Activated naive CD4-positive, alpha-beta T cell treated with Interleukin-2 at 50 U/mL for 16 hours (primary cell): Measurements from ENCODE around the gene ENTPD7.
A peak's percentile ranks its signal among the peaks of the same experiment; 100 is the strongest.
"Not testable (repeated sequence)": the region's sequence is repeated elsewhere in the genome, so short reads cannot be mapped to it uniquely, and the experiment has no call there.

Experiments used
- DNase-seq: peaks from one replicate; pipeline ENCODE4 v3.0.0-alpha.2; 2020

The ENTPD7 gene

GRCh38 chr10:99659031-99659867 is at the start of gene ENTPD7:
ENTPD7 (plus strand) TSS chr10:99659509; CDS start chr10:99659957, 448 bp downstream.
- DNase-seq = peak; percentile 94

DNA sequence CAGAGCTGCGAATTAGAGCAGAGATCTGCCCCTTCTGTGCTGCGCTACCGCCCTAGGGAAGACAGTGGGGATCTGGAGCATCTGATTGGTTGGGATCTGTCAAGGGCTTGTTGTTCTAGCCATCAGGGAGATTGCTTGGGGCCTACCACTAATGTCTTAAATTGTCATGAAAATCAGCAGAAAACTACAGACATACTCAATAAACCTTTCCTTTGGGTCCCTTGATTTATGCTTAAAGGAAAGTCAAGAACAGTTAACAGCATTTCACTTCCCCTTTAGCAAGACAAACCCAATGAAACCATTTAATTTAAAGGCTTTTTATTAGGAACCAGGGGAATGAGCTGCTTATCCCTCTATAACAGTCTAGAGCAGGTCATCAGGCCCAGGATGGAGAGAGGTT is 49.1 kb upstream of the ENTPD7 start:
- DNase-seq = no peak

GRCh38 chr10:99611326-99611725 is 48.0 kb upstream of the ENTPD7 start:
- no peak for DNase-seq

- no peak for DNase-seq
Measured at GRCh38 chr10:99612167-99612831, 47.0 kb upstream of the ENTPD7 start.

GRCh38 chr10:99615426-99615825 is 43.9 kb upstream of the ENTPD7 start:
- DNase-seq = no peak

GRCh38 chr10:99617696-99618095 is 41.6 kb upstream of the ENTPD7 start:
- no peak for DNase-seq

GRCh38 chr10:99619090-99619800 is 40.1 kb upstream of the ENTPD7 start:
- DNase-seq = no peak

DNA sequence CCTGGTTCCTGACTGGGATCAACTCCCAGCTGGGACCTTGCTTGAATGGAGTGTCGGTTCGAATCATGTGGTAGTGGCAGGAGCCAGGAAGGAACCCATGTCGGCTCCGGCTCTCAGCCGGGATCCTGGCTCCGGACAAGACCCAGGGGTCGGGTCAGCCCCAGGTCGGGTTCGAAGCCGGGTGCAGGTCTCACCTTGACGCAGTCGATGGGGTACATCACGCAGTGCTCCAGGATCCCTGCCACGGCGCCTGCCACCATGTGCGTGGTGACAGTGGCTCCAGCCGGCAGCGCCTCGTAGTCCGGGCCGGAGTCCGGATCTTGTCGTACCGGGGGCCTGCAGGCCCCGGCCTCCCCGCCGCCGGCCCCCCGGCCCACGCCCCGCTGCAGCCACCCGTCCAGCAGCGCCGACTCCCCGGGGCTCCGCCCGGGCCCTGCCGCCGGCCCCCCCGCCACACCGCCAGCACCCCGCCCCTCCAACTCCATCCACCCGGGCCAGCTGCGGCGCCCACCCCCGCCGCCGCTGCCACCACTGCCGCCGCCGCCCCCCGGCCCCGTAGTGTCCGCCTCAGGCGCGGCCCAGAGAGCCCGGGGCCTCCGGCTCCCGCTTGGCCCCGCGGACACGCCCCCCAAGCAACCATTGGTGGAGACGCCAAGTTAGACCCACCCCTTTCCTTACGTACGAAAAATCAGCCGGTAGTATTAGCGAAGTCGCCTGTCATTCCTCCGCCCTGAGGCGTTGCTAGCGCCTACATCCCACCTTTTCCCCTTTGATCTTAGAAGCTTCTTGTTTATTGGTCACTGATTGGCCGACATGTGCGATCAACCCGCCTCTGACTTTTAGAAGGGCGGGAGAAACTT is 39.2 kb upstream of the ENTPD7 start, which contains the start of gene SLC25A28:
SLC25A28 (minus strand) TSS at position 589 of the 860 bp plus-strand sequence; CDS start at position 485, 104 bp downstream.
- DNase-seq = peak; percentile 94

DNA sequence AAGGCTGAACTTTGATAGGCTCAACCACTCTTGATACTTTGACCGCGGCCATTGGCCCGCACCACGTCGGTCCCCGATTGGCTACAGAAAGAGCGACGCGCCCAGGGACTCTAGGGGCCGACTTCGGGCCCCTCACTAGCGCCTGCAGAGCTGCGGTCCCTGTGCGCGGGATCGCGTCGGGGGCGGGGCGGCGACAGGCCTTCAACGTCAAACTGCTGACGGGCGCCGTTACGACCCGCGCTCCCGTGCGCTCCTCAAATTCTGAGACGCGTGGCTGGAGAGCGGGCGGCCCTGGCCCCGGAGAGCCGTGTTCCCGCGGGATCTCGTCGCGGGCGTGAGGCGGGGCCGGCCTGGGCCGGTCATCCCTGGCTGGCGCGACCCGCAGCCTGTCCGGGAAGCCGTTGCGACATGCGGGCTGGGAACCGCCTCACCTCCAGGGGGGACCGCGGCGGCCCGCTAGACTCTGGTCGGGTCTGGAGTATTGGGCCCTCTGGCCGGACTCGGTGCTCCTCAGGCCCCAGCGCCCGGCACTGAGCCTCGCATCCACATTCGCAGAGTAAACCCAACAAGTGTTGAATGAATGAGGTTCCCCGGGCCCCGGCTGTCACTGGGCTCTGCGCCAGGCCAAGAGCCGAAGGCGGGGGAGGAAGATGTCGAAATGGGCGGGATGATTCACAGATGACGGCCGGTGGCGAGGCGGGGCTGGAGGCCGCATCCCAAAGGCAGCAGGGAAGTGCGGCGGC is 38.4 kb upstream of the ENTPD7 start:
- peak; percentile 92 for DNase-seq

- DNase-seq = no peak
Measured at GRCh38 chr10:99621454-99622251, 37.7 kb upstream of the ENTPD7 start.

DNA sequence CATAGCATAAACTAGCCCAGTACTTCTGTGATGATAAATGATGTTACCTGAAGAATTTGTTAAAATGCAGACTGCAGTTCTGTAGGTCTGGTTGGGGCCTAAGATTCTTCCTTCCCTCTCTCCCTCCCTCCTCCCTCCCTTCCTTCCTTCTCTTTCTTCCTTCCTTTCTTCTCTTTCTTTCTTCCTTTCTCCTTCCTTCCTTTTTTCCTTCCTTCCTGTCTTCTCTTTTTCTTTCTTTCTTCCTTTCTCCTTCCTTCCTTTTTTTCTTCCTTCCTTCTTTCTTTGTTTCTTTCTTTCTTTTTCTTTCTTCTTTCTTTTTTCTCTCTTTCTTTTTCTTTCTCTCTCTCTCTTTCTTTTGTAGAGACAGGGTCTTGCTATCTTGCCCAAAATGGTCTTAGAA is 35.4 kb upstream of the ENTPD7 start:
- DNase-seq = no peak

GRCh38 chr10:99625124-99625523 is 34.2 kb upstream of the ENTPD7 start:
- not testable (repeated sequence) for DNase-seq

GRCh38 chr10:99628923-99629624 is 30.2 kb upstream of the ENTPD7 start:
- DNase-seq = no peak

GRCh38 chr10:99629625-99629978 is 29.7 kb upstream of the ENTPD7 start:
- no peak for DNase-seq

- no peak for DNase-seq
Measured at GRCh38 chr10:99630433-99630832, 28.9 kb upstream of the ENTPD7 start.

DNA sequence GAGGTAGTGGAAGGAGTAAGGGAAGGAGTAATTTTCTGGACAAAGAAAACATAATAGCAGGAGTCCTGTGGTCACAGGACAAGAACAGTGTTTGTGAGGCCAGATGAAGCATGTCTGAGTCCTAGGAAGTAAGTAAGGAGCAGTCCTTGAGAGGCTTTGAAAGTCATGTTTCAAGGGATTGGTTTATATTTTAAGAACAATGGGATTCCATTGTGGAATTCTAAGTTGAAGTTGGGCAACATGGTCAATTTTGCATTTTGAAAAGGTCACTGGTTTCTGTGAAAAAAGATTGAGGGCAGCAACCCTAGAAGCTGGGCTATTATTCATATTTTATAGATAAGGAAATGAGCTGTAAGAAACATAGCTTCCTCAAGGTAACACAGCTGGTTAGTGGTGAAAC is 28.3 kb upstream of the ENTPD7 start:
- DNase-seq = no peak

GRCh38 chr10:99631496-99631895 is 27.8 kb upstream of the ENTPD7 start:
- DNase-seq = no peak

GRCh38 chr10:99633832-99634231 is 25.5 kb upstream of the ENTPD7 start:
- no peak for DNase-seq

- no peak for DNase-seq
Measured at GRCh38 chr10:99647601-99648151, 11.6 kb upstream of the ENTPD7 start.

- DNase-seq = no peak
Measured at GRCh38 chr10:99648717-99649116, 10.6 kb upstream of the ENTPD7 start.
